ENCODE data around the gene LAMB4.

Gene LAMB4

DNA sequence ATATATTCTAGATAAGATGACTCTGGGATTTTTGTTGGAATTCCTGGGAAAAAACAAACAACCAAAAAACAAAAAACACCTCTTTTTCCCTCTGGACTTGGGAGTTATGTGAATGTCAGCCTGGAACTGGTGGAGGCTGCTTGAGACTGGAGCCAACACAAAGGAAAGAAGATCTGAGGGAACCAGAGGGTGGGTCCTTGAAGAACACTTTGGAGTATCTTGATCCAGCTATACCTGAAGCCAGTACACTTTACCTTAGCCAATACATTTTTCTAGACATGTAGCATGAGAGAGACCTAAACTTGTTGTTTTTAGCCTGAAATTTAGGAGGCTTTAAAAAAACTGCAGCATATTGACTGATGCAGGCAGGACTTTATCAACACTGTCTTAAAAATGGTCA is 121.3 kb downstream of the LAMB4 start:
- no peak for DNase-seq

DNA sequence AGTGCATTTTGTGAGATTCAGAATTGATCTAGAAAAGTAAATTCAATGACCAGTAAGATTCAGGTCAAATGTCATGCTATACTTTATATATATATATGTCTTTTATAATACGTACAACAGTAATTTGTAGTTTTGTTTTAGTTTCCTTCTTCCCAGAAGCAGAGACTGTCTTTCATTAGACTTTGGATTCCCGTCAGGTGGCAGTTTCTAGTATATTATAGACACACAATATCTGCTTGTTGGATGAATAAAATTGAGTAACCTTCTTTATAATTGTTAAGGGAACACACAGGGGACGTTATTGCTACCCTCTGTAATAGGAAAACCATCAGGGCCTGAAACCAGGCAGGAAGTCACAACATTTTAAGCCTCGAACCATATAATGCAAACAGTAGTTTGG is 121.9 kb downstream of the LAMB4 start:
- no peak for DNase-seq

DNA sequence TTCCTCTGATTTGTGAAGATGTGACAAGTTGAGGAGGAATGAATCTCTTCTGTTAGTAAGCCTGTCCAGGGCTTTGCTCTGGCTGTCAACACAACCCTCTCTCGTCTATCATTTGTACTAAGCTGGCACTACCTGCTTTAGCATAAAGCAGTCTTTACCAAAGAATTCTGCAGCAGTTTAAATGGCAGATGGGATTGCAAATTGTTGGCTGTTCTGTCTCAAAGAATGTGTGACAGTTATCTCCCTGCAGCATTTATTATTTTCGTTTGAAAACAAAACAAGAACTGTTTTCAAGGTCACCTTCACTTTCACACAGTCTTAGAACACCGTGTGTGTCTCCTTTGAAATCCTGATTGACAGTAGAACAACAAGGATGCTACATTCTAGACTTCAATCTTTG is 122.4 kb downstream of the LAMB4 start:
- DNase-seq = no peak

DNA sequence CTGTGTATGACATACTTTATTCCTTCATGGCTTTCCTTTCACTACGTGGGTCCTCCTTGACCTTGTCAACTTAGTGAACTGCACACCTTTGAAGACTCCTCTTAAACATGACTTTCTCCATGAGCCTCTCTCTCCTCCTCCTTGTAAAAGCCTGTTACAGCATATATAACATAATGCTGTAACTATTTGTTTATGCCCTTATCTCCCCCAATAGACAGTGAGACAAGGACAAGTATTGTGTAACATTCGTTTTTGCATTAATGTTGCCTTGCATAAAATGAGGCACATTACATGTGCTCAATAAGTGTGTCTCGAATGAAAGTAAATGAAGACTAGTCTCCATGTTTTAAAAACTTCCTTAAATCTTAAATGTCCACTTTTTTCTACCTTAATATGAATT is 122.9 kb downstream of the LAMB4 start:
- no peak for DNase-seq

DNA sequence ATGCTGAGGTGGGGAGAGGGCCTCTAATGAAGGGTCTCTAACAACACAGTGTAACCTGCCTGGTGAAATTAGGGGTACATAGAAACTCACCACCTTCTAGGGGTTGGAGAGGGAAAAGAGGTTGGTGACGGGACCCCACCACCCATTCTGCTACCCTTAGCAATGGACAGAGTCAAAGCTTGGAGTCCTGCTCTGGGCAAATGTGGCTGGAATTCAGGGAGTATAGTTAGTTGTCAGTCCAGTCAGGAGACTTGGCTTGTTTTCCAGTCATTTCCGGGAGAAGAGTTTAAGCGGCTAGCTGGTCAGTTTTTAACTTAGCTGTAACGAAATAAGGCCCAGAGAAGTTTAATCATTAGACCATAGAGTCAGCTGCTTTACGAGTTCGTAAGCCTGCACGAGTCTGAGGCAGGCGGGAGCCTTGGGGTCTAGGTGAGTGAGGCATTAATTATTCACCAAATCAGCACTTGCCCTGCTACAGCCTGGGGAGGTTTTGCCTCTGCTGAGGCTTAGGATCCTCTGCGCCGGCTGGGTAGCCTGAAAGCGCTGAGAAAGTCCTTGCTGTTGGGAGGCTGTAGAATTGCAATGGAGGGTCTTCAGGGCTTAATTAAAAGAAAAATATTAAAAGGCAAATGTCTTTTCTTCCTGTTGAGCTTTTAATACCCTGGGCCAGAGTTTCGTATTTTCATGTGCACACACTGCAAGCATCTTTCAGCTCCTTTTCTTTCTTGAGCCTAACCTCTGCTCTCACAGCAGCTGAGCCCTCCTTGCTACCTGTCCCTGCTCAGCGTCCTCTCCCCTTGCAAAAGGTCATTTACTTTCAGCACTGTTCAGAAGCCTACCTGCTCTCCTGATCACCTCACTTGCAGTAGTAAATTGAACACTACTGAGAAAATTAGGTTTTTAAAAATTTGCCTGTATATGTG is 125.7 kb downstream of the LAMB4 start:
- DNase-seq = no peak

DNA sequence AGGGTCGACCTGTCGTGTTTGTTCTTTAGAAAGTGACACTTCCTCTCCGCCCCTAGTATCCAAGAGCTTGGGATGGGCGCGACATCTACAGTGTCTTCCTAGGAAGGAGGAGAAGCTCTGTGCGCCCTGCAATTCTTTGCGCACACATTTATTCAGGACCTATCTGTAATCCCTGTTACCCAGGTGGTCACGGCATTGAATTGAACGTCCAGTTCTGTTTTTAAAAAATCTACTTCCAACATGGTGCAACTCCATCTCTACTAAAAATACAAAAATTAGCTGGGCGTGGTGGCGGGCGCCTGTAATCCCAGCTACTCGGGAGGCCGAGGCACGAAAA is 126.6 kb downstream of the LAMB4 start:
- DNase-seq = no peak

DNA sequence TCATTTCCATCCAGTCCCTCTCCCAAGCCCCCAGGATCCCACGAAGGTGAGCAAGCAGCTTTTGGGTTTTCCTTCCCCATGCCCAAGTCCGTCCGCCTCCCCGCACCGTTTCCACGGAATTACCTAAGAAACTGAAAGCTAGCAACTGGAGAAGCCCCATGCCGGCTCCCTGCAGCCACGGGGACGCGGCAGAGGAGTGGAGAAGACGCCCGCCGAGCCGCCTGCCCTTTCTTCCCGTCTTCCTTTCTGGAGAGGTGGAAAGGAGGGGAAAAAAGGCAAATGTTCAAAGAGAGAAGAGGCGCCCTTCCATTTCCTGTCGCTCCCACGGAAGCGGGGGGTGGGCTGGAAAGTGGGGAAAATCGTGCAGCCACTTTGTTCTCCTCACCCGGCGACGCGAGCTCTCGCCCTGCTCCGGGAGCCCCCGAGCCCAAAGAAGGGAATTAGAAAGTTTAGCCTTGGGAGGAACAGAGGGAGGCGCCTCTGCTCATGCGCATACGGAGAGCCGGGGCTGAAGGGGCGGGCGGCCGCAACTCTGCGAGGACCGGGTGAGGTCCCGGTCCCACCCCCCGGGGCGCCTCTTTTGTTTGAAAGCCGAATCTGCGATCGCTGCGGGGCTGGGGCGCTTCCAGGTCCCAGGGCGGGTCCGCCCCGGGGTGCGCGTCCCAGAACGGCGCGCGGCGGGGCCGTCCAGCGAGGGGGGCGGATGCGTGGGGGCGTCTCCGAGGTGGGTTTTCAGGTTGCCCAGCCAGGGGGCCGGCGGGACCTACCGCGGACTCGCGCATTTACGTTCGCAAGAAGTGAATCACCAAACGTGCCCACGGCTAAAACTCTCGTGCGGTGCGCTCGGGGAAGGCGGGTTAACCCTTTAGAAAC is 127.2 kb downstream of the LAMB4 start, which contains the start of gene LAMB1:
LAMB1 (minus strand) TSS at position 436 of the 873 bp plus-strand sequence; CDS start at position 160, 276 bp downstream.
- peak; percentile 18 for DNase-seq

DNA sequence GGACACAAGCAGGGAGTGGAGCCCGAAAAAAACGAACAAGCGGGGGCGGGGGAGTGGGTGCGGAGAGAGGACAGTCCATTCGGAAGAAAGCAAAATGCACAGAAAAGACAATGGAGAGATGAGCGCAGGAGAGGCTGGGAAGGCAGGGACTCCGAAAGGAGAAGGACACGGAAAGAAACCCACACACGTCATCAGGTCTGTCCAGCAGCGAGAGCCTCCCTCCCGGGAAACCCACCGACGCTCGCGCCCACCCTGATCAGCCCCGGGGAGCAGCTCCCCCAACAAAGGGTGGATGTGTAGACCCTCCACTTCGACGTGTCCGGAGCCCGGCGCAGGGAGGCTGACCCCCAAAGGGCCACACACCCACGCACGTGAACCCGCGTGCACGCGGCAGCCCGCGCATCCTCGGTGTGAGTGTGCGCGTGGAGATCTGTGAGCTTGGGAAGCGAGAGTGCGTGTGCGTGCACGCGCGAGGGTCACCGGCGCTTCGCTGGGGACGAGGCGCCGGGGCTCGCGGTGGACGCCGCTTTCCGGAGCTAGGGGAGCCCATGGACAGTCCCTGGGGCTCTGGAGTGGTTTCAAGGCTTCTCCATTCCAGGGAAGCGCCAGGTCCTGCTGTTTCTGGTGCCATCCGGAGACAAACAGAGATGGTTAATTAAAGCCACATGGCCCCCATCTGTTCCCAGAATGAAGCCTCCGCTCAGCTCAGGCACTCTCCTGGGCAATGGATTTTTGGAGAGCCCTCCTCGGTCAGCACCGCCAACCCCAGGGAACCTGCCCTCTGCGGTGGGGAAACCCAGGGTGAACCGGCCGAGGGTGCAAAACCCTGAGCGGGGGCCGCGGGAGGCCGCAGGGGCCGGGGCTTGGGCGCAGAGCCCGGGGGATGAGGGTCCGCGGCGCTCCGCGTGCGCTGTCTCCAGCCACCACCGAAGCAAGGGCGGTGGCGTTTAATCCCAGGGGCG is 128.1 kb downstream of the LAMB4 start:
- DNase-seq = no peak

DNA sequence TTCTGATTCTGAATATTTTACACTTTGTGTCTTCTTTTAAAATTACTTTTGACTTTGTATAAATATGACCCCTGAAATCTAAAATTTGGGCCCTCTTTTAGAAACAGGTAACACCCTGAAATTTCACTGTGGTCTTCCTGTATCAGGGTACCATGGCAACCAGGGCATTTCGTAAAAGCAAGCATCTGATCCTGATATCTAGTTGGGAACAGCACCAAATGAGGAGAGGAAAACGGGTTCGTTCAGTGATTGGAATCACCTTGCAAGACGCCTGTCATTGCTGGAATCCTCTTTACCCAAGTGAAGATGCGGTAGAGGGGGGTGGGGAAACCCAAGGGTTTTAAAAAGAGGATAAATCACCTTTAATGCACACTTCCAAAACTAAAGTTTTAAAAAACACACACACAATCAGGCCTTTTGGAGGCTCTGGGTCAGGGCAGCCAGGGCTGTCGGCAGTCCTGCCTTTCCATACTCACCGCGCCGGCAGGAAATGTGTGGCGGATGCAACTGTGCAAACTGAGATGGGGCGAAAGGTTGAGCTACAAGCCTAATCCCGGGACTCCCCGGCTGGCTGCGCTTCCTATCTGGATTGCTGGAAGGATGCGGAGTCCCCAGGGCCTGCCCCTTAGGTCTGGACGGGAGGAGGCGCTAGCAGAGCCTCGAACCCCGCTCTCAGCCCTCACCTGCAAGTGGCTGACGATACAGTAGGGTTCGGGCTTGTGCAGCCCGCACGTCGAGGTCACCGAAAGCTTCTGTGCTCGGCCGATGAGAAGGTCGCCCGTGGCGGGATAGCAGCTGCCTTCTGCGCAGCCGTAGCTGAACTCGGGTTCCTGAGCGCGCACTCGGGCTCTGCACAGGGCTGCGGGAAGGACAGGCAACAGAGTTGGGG is 129.0 kb downstream of the LAMB4 start:
- DNase-seq = no peak

DNA sequence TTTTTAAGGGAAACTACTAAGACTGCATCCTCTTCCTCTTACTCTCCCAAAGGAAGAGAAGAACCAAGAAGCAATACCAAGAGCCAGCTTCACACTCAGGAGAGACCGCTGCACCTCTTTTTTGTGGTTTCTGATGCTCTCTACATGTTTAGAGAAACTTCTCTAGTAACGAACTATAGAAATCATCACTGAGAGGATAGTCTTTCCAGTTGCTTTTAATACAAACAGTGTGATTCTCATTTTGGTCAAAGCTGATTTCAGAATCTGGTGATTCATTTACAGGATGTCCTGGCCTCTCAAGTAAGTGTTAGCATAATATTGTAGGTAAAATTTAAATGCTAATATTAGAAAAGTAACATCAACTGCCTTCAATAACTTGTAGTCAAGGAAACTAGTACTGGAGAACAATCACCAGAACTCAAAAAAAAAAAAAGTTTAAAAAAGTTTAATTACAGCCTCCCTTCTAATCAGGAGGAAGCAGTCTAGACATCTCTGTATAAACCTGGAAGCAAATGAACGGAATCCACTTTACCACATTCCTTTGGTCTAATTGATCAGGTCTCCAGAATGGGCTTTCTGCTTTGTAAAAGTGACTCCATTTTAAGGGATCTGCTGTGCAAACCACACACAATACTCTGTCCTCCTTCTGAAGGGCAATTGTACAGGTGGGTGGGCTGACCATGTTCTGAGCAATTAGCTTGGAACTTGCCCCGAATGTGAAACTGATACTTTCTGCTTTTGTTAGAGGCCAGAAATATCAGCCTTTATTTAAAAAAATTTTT is 130.2 kb downstream of the LAMB4 start:
- DNase-seq = no peak

DNA sequence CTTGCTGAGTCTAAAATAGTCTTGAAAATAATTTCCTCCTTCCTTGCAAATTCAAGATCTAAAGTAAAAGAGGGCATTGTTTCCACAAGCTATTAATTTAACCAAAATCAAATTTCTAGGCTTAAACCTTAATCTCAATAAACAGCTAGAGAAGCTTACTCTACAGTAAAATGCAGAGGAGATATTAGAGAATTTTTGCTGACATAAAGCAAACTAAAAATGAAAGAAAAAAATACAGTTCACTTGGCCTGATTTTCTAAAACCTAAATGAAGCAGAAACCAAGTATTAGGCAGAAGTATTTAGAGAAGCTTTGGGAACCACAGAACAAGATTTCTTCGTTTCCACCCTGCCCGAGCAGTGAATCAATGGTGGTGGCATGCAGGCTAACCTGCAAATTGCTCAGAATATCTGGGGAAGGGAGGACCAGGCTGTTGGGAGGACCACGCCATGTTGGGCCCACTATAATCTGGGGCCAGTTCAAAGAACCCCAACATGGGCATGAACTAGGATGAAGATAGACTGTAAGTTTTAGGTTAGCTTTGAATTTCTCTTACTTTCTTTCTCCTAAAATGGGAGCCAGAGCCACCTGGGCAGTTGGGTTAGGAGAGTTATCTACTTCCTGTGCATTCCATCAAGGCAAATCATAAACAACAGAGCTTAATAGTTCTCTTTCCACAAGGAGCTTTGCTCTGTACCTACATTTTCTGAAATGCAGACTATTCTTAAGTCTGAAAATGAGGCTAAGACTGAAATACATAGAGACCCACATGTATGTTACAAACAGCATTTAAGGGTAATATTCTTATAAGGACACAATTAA is 131.3 kb downstream of the LAMB4 start:
- DNase-seq = no peak

DNA sequence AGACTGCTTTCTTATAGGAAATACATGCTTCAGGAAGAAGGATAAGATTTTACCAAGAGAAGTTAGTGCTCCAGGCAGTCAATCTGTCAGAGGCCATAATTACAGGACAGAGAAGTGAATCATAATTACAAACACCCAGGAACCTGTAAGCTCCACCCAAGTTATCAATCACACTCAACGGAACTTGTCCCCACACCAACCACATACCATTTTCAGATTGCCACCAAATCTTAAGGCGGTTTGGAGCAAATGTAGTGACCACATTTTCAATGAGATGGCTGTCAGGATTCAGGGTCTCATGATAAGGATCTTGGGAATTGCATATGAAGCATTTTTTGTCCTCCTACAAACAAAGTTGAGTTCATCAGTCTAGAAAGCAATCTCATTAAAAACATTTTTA is 132.0 kb downstream of the LAMB4 start:
- no peak for DNase-seq

DNA sequence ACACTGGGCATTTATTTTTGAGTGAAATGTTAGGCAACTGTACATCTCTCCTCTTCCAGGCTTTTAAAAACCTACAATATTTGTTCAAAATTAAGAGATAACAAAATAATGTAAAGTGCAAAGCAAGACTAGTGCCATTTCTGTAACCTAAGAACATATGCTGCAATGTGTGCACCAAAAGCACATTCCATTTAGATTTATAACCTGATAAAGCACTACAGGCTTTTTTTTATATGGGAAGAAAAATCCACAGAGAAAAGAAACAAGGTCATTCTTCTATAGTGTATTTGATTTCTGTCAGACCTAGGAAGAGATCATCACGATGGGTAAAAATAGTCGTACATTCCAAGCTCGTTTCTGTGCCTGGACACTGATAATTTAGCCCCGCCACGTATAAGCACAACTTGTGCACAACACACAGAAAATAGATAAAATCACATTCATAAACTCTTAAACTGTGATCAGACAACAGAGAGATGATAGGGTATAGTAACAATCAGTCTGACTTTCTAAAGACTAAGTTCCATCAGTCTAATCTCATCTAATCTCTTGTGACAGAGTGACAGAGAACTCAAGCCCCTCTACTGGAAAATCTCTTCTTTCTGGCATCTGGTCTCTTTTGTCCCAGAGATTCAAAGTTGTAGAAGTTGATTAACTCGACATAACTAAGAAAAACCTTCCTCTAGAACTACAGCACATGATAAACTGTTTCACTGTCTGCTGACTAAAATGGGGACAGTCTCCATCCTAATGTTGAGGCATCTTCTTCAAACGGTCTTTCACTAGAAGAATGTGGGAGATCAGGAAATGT is 133.9 kb downstream of the LAMB4 start:
- no peak for DNase-seq

DNA sequence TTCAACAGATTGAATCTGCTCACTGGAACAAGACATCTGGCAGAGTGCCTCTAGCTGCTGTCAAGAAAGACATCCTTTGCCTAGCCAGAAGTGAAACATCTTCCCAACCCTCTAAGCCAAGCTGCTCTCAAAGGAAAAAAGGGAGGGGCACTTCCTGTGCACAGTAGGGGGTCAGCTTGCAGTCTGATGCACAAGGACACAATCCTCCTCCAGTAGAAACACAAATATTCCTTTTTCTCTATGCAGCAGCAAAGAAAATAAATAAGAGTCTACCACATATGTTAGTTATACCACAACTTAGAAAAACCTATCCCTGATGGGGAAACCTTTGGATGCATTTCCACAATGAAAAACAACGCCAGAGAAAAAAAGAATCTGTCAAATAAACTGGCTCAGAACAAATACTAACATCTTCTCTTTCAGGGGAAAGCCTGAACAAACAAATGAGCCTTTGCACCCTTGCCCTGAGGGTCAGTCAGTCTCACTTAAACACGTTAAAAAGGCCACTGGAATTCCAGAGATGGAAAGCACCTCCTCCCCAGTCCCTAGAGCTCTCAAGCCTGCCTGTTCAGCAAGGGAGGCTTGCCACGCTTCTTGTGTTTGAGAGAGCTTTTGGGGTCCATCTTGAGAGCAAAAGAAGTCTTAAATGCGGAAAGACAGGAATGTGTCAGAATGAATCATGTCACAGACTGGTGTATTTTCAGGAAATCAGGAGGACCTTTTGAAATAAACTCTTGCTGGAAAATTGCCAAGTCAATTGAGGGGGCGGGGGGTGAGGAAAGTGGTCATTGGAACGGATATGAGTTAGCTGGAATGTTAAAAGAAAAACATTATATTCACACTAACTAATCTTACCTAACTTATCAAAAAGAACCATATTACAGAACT is 134.7 kb downstream of the LAMB4 start:
- DNase-seq = no peak

DNA sequence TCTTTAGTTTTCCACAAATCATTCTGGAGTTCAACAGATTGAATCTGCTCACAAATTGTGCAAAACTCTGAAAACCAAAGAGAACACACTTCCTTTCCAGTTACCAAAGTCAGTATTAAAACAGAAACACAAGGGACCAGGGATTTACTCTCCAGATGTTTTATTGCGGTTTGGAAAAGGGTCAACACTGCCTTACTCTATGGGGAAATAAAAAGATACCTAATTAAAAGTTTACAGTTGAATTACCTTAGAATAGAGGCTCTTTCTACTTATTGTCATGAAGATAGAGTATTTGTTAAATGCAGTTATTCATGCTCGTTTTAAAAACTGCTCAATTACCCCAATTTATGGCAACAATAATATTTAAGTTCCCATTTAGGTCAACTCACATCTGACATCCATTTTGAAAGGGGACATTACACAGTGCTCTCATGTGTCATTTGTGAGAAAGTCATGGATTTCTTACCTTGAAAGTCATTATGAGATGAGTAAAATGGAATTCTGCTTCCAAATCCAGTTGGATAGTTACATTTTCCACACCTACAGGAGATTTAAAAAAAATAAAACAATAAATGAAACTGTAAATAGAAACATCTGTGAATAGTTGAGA is 135.6 kb downstream of the LAMB4 start:
- DNase-seq = no peak

DNA sequence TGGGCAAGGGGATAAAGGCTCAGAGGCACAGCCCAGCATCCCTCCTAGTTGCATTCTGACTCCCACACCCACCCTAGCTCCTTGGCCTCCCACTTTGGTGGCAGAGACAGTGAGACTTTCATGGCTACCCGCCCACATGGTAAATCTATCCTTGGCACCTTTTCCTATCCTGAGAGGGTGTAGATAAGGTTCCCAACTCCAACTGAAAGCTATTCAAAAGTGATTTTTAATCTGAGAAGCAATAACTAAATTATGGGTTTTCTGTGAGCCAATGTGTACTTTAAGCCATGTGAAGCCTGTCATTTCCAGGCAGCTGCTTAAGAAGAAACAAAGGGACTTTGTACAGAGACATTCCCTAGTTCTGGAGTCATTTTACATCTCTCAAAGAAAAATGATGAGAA is 136.3 kb downstream of the LAMB4 start:
- DNase-seq = no peak

DNA sequence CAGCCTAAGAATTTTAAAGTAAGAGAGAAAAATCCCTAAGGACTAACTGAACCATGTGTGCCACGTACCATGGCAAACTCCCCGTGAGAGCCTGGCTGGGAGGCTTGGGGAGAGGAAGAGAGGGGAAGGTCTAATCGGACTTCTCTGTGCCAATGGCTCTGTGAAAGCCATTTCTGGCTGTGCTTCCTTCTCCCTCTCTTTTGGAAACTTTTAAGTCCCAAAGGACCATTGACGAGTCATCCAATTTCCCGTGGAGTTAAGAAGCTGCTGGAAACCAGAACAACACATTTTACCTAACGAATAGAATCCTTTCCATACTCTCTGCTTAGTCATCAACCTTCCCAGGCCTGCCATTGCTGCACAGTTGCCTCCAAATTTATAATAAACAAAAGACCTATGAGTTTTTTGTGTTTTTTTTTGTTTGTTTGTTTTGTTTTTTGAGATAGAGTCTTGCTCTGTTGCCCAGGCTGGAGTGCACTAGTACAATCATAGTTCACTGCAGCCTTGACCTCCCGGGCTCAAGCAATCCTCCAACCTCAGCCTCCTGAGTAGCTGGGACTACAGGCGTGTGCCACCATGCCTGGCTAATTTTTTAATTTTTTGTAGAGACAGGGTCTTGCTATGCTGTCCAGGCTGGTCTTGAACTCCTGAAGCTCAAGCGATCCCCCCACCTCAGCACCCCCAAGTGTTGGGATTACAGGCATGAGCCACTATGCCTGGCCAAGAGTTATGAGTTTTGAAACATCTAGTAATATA is 140.4 kb downstream of the LAMB4 start:
- no peak for DNase-seq
